Left hindlimb (tissue), 1 donor: Measurements from ENCODE around the gene UNKL.
A peak's percentile ranks its signal among the peaks of the same experiment; 100 is the strongest.

ENCODE experiments used
- DNase-seq: peaks from one replicate; pipeline ENCODE4 v3.0.0-alpha.2; 2018

The UNKL gene

GRCh38 chr16:1374418-1375297 is 39.8 kb downstream of the UNKL start:
- no peak for DNase-seq

DNA sequence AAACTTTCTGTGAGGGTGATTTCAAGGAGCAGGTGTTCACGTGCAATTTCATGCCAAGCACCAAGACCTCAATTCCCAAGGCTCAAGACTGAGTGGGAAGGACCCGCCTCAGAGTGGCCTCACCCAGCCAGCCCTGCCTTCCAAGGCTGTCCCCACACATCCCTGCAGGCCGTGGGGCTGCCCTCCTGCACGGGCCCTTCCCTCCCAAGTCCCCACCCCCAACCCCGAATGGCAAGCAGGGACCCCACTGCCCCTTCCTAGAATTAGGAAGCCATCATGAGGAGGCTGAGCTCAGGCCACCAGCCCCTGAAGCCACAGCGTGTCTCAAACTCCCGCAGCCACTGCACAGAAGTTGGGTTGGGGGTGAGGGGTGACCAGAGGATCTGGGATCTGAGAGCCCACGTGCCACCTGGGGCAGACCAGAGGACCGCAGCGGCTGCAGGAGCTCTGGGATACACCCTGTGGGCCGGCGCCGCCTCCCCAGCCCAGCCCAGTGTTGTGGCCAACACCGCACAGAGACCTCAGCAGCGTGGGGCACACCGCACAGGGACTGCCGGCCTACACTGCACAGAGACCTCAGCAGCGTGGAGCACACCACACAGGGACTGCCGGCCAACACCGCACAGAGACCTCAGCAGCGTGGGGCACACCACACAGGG is 42.1 kb downstream of the UNKL start:
- DNase-seq = no peak

- DNase-seq = no peak
Observed at GRCh38 chr16:1371054-1371978, 43.2 kb downstream of the UNKL start.

DNA sequence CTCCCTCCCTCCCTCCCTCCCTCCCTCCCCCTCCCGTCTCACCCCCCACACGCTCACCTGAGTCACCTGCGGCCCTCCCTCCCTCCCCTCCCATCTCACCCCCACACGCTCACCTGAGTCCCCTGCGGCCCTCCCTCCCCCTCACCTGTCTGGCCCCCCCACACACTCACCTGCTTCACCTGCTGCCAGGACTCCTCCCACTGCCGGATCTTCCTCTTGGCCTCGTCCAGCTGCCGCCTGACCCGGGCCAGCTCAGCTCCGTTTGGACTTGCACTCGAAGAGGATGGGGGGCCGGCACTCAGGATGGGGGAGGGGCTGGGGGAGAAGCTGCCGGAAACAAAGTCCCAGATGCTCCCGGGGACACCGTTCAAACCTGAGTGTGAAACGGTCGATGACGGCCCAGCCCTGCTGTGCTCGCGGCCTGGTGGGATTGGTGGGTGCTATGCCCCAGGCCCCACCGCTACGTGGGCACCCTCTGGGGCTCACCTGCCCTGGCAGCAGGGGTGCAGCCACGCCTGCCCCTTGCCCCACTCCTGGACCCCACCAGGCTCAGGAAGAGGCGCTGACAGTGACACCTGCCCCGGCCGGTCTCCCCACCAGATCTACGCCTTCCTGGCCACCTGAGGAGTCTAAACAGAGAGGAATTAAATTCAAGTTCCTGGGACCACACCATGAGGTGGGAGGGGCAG is 46.9 kb downstream of the UNKL start:
- DNase-seq = no peak

DNA sequence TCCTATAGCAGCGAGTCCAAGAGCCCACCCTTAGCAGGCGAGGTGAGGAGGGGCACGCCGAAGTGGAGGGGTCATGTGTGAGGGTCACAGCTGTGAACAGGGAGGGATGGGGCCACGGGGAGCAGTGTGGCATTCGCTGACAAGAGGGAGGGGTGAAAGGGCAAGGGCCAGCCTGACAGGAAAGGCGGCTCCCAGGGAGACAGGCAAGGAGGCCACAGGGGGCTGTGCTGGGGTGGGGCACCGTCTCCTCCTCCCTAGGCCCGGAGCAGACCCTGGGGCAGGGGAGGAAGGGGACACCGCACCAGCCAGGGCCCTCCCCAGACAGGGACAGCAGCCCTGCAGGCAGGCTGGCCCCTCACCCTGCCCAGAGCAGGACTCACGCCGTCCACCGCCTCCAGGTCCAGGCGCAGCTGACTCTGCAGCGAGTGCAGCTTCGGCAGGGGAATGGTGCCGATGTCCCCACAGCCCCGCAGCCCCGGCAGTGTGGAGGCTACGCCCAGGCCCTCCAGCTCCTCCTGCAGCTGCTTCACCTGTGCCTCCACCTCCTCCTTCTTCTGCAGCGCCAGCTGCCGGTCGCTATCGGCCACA is 47.7 kb downstream of the UNKL start:
- DNase-seq = no peak

- DNase-seq = no peak
Observed at GRCh38 chr16:1366060-1366711, 48.3 kb downstream of the UNKL start.

- no peak for DNase-seq
Observed at GRCh38 chr16:1364510-1364909, 50.0 kb downstream of the UNKL start.

DNA sequence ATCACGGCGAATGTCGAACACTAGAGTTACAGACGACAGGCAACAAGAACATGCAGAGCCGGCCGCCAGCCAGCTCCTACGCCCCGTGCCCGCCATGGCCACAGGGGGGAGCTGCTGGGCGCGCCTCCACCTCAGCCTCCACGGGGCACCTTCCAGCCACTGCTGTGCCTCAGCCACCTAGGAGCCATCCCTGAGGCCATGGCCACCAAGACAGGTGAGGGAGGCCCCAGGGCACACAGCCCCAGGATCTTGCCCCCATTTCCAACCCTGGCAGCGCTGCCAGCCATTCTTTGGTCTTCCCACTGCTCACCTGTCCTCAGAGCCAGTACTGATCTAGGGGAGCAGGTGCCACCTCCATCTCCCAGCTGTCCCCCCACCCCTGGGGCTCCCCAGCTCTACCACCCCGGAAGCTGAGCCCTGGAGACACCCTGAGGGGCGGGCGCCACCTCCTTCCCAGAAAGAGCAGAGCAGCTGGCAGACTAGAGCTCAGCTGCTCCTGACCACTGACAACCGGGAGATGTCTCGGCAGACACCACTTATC is 50.9 kb downstream of the UNKL start:
- DNase-seq = no peak

DNA sequence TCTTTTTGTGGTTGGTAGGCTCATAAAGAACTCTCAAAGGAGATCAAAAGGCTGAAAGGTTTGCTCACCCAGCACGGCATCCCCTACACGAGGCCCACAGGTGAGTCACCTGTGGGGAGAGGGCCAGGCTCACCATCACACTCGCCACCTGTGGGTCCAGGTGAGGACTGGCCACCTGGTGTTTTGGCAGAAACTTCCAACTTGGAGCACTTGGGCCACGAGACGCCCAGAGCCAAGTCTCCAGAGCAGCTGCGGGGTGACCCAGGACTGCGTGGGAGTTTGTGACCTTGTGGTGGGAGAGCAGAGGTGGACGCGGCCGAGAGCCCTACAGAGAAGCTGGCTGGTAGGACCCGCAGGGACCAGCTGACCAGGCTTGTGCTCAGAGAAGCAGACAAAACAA is 51.7 kb downstream of the UNKL start:
- no peak for DNase-seq

DNA sequence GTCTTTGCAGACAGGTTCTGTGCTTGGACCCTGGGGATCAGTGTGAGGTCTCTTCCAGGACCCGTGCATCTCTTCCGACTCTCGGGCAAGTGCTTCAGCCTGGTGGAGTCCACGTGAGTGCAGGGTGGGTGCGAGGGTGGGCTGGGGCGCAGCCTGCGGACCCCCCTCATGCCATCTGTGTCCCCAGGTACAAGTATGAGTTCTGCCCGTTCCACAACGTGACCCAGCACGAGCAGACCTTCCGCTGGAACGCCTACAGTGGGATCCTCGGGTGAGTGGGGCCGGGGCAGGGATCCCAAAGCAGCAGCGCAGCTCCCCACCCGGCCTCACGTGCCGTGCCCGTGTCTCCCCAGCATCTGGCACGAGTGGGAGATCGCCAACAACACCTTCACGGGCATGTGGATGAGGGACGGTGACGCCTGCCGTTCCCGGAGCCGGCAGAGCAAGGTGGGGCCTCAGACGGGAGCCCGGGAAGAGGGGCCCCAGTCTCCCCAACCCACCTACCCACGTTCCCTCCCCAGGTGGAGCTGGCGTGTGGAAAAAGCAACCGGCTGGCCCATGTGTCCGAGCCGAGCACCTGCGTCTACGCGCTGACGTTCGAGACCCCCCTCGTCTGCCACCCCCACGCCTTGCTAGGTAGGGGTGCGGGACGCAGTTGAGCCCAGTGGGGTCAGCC is 52.7 kb downstream of the UNKL start:
- no peak for DNase-seq

- DNase-seq = no peak
Observed at GRCh38 chr16:1357906-1358566, 56.5 kb downstream of the UNKL start.

DNA sequence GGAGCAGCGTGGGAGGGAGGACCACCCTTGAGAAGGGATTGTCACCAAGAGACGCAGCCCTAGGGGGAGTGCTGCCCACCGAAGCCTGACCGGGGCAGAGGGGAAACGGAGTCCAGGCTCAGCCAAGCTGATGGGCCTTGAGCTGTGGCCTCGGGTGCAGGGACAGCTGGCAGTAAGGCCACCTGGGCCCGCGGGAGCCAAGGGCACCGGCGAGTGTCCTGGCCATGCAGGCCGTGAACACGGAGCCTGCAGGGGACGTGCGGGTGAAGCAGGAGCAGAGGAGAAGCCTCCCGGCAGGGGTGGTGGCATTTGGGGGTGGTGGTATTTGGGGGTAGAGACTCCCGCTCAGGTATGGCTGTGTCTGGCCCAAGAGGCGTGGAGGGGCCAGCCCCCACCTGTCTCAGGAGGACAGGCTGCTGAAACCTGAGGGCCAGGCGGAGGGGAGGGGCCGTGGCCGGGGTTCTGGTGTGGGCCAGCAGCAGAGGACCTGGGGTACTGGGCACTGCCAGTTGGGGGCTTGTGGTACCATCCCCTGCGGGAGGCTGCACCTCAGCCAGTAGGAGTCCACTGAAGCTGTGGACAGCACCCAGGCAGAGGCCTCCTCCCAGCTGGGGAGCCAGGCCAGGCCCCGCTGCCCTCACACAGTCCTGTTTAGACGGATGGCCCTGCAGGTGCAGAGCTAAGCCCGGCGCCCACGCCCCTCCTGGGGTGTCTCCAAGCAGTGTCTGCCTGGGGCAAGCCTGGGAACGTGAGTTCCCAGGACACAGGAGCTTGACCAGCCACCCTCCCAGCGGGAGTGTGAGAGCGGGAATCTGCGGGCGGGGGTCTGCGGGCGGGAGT is 58.2 kb downstream of the UNKL start:
- no peak for DNase-seq

- no peak for DNase-seq
Observed at GRCh38 chr16:1355591-1355990, 58.9 kb downstream of the UNKL start.

- no peak for DNase-seq
Observed at GRCh38 chr16:1354815-1355540, 59.5 kb downstream of the UNKL start.

DNA sequence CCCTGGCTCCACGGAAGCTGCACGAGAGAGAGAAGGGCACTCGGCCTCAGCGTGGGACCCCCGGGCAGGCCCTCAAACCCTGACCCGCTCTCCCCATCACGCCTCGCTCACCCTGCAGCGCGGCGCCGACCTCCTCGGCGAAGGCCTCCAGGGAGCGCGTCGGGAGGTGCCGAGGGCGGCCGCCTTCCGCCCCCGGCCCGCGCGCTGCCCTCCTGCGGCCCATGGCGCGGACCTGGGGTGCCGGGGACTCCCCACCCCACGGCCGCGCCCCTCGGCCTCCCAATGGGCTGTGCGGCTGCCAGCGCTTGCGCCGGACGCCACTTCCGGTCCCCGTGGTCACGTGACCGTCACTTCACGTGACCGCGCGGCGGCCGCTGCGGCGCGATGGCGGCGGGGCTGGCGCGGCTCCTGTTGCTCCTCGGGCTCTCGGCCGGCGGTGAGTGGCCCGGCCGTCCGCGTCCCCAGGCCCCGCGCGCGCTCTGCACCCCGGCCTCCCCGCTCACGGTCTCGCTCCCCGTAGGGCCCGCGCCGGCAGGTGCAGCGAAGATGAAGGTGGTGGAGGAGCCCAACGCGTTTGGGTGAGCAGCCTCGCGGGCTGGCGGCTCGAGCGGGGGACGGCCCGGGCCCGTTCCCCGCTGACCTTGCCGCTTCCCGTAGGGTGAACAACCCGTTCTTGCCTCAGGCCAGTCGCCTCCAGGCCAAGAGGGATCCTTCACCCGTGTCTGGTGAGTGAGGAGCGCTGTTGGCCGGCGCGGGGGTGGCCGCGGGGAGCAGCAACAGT is 62.7 kb downstream of the UNKL start, which contains the start of the genes GNPTG and TSR3:
TSS of gene GNPTG (plus strand) at position 350 of the 781 bp plus-strand sequence. CDS start at position 385, 35 bp downstream.
TSS of gene TSR3 (minus strand) at position 297 of the 781 bp plus-strand sequence. CDS start at position 223, 74 bp downstream.
- peak; percentile 88 for DNase-seq

DNA sequence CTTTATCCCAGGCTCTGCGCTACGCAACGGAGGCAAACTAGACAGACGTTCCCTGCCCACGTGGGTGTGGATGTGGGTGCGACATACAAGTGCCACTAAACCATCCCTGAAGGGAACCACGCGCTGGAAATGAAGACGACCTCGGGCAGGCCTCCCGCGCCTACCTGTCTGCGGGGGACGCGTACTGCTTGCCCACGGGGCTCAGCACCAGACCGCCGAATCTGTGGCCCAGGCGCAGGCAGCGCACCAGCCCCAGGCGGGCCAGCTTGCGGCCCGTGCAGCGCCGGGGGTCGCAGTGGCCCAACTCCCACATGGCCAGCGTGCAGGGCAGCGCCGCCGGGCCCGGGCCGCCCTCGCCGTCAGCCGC is 63.3 kb downstream of the UNKL start:
- no peak for DNase-seq

DNA sequence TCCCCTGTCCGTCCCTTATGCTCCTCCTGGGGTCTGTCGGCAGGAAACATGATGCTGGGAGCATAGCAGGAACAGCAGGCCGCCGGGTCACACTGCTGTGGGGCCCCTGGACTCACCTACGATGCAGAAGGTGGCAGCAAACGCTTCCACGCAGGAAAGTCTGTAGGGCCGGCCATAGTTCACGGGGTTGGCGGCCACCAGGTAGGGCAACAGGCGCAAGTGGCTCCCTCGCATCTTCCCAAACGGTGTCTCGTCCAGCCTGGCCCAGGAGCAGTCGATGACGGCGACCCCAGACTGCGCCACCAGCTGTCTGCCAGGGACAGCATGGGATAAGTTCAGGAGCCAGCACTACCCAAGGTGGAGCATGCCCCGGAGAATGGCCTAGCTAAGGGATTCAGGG is 63.8 kb downstream of the UNKL start:
- DNase-seq = no peak

- no peak for DNase-seq
Observed at GRCh38 chr16:1349951-1350350, 64.6 kb downstream of the UNKL start.
